ENCODE data around the gene IFIT2. TPM values are rescaled to one million over a fixed set of nuclear protein-coding genes. Genes with fewer than 3 reads are reported as not detected.
"Not testable (repeated sequence)": the region's sequence is repeated elsewhere in the genome, so short reads cannot be mapped to it uniquely, and the experiment has no call there.

IFIT2 gene, protein sequence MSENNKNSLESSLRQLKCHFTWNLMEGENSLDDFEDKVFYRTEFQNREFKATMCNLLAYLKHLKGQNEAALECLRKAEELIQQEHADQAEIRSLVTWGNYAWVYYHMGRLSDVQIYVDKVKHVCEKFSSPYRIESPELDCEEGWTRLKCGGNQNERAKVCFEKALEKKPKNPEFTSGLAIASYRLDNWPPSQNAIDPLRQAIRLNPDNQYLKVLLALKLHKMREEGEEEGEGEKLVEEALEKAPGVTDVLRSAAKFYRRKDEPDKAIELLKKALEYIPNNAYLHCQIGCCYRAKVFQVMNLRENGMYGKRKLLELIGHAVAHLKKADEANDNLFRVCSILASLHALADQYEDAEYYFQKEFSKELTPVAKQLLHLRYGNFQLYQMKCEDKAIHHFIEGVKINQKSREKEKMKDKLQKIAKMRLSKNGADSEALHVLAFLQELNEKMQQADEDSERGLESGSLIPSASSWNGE
- total RNA-seq, result 10 to 100 TPM in 4 of 6 donors, 1 to 10 TPM in 2; 7.8 to 49.0 (median 12.0) TPM

DNA sequence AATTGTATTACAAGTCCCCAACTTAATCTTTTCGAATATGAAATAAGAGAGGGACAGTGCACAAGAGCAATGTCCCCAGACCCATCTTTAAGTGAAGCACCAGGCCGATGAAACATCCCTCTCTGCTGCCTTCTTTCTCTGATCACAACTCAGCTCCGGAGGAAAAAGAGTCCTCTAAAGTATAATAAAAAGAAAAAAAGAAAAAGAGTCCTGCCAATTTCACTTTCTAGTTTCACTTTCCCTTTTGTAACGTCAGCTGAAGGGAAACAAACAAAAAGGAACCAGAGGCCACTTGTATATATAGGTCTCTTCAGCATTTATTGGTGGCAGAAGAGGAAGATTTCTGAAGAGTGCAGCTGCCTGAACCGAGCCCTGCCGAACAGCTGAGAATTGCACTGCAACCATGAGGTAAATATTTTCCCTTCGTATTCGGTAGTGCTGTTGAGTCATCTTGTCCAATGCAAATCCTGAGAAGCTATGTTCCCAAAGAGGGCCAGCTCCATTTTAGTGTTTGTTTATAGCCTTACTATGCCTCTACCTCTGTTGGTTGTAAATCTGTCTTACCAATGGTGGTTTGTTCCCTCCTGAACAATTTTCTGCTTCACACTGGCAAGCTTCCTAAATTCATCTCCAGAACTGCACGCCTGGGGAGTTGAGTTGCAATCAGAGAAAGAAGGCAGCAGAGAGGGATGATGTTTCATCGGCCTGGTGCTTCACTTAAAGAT lies at the start of gene IFIT2:
Gene IFIT2 (plus strand): TSS at position 326 of the 725 bp plus-strand sequence. CDS start 78 bp downstream, at position 404.
- H3K27me3 ChIP-seq, result no peaks in the 10 kb centered on the region
- DNase-seq, result peak in 1 of 2 donors; percentile 44
- TF ChIP-seq EP300 (IDR thresholded peaks at IDR 0.05) (no peak), POLR2A (IDR thresholded peaks at IDR 0.05) (peak in 1 of 4 donors; percentile 79), POLR2AphosphoS5 (IDR thresholded peaks at IDR 0.05) (peak; percentile 68 to 75)
- TF ChIP-seq, protein P1, sequence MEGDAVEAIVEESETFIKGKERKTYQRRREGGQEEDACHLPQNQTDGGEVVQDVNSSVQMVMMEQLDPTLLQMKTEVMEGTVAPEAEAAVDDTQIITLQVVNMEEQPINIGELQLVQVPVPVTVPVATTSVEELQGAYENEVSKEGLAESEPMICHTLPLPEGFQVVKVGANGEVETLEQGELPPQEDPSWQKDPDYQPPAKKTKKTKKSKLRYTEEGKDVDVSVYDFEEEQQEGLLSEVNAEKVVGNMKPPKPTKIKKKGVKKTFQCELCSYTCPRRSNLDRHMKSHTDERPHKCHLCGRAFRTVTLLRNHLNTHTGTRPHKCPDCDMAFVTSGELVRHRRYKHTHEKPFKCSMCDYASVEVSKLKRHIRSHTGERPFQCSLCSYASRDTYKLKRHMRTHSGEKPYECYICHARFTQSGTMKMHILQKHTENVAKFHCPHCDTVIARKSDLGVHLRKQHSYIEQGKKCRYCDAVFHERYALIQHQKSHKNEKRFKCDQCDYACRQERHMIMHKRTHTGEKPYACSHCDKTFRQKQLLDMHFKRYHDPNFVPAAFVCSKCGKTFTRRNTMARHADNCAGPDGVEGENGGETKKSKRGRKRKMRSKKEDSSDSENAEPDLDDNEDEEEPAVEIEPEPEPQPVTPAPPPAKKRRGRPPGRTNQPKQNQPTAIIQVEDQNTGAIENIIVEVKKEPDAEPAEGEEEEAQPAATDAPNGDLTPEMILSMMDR (IDR thresholded peaks at IDR 0.05), result no peak
- no peaks in the 10 kb centered on the region for H3K9me3 ChIP-seq
- peaks cover 18 to 33% (median 28%) of the 10 kb centered on the region in 4 donors for H3K4me1 ChIP-seq
- peak; percentile 83 to 89 for ATAC-seq (ENCODE audit: low FRiP score in 2 of 2)
- WGBS, 2 donors, result 0 to 1% methylated on average over 10 of the region's 10 CpGs
- peak within 1 kb of the TSS; percentile 87 to 94 (median 92) for H3K27ac ChIP-seq
- H3K36me3 ChIP-seq, result peaks cover 0 to 13% (median 10%) of the 10 kb centered on the region in 4 donors
- H3K4me3 ChIP-seq, result peak within 1 kb of the TSS; percentile 4 to 61 (median 51)

DNA sequence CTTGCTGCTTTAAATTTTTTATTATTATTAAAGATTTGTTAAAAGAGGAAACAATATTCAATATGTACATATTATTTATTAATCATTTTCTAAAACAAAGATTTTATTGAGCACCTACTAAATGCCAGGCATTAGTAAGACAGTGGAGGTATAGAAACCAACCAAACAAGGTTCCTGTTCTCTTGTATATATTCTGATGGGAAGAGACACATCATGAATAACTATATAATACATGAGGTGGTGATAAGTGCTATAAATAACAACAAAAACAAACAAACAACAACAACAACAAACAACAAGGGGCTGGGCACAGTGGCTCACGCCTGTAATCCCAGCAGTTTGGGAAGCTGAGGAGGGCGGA lies 49.6 kb upstream of the IFIT2 start:
- H3K4me1 ChIP-seq, result peaks cover 9 to 14% (median 10%) of the 10 kb centered on the region in 4 donors
- H3K9me3 ChIP-seq, result no peaks in the 10 kb centered on the region
- ATAC-seq (ENCODE audit: low FRiP score in 2 of 2) (no peak), DNase-seq (no peak)
- H3K27me3 ChIP-seq, result no peaks in the 10 kb centered on the region
- TF ChIP-seq POLR2AphosphoS5 (IDR thresholded peaks at IDR 0.05), result no peak
- TF ChIP-seq, protein P1 (IDR thresholded peaks at IDR 0.05), result no peak
- no peak for TF ChIP-seq POLR2A (IDR thresholded peaks at IDR 0.05)
- no peak for TF ChIP-seq EP300 (IDR thresholded peaks at IDR 0.05)
- WGBS, 2 donors, result 87% methylated on average over 2 of the region's 2 CpGs
- no peaks in the 10 kb centered on the region for H3K36me3 ChIP-seq
- peak overlapping the region in 1 of 4 donors; percentile 8 for H3K27ac ChIP-seq
- H3K4me3 ChIP-seq, result peak overlapping the region in 2 of 4 donors; percentile 66 to 97

DNA sequence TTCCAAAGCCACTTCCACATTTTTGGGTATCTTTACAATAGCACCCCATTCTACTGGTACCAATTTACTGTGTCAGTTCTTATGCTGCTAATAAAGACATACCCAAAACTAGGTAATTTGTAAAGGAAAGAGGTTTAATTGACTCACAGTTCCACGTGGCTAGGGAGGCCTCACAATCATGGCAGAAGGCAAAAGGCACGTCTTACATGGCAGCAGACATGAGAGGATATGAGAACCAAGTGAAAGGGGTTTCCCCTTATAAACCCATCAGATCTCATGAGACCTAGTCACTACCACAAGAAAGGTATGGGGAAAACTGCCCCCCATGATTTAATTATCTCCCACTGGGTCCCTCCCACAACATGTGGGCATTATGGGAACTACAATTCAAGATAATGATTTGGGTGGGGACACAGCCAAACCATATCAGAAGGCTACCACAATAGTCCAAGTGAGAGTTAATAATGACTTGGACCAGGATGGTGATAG lies 46.7 kb upstream of the IFIT2 start:
- not testable (repeated sequence) for H3K27me3 ChIP-seq; ATAC-seq (ENCODE audit: low FRiP score in 2 of 2); H3K9me3 ChIP-seq; DNase-seq; H3K27ac ChIP-seq; H3K4me3 ChIP-seq; H3K36me3 ChIP-seq
- 74 to 83% methylated on average over 2 of the region's 2 CpGs for WGBS, 2 donors
- H3K4me1 ChIP-seq, result peaks cover 8 to 14% (median 10%) of the 10 kb centered on the region in 4 donors

DNA sequence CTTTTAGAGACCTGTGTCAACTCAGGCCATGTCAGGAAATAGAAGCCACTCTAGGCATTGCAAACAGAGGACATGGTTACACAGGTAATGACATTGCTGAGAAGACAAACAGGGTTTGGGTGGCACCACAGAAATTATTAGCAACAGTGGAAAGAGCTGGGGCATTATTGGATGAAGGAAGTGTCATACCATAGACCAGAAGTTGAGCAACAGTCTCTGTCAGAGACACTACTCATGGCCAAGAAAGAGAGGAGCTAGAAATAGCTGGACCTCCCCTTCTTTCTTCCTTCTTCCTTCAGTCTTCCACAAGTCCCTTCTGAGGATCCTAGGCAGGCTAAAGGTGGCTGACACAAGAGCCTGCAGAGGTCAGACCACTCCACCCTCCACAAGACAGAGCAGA lies 46.1 kb upstream of the IFIT2 start:
- ATAC-seq (ENCODE audit: low FRiP score in 2 of 2), result no peak
- H3K36me3 ChIP-seq, result no peaks in the 10 kb centered on the region
- TF ChIP-seq POLR2AphosphoS5 (IDR thresholded peaks at IDR 0.05) (no peak), EP300 (IDR thresholded peaks at IDR 0.05) (no peak), POLR2A (IDR thresholded peaks at IDR 0.05) (no peak)
- TF ChIP-seq, protein P1 (IDR thresholded peaks at IDR 0.05), result no peak
- no peak for DNase-seq
- H3K9me3 ChIP-seq, result no peaks in the 10 kb centered on the region
- peak overlapping the region in 1 of 4 donors; percentile 40 for H3K27ac ChIP-seq
- H3K27me3 ChIP-seq, result no peaks in the 10 kb centered on the region
- peaks cover 3 to 12% (median 8%) of the 10 kb centered on the region in 4 donors for H3K4me1 ChIP-seq
- H3K4me3 ChIP-seq, result no peak overlapping the region

DNA sequence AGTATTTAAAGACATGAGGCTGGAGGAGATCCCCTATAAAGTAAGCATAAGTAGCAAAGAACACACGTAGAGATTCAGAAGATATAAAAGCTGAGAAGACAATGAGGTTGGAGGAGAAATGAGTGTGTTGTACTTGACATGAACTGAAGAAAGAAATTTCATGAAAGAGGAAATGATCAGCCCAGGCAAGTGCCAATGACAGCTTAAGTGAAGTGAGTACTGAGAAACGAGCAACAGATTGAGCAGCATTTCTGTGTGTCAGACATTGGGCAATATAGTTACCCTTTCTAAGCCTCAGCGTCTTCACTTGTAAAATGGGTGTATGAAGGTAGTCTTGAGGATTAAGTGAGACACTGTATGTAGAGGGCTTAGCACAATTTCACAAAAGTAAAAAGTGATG lies 45.5 kb upstream of the IFIT2 start:
- Histone ChIP-seq H3K4me1 (peaks cover 0 to 7% (median 4%) of the 10 kb centered on the region in 4 donors), H3K27ac (peak overlapping the region in 1 of 4 donors; percentile 40), H3K27me3 (no peaks in the 10 kb centered on the region), H3K9me3 (no peaks in the 10 kb centered on the region), H3K36me3 (no peaks in the 10 kb centered on the region), H3K4me3 (no peak overlapping the region)
- 49 to 66% methylated on average over 3 of the region's 3 CpGs for WGBS, 2 donors
- ATAC-seq (ENCODE audit: low FRiP score in 2 of 2), result no peak
- TF ChIP-seq, protein P1 (IDR thresholded peaks at IDR 0.05), result no peak
- no peak for TF ChIP-seq EP300 (IDR thresholded peaks at IDR 0.05)
- no peak for TF ChIP-seq POLR2A (IDR thresholded peaks at IDR 0.05)
- TF ChIP-seq POLR2AphosphoS5 (IDR thresholded peaks at IDR 0.05), result no peak
- no peak for DNase-seq
